Measurements from ENCODE around the gene MS4A10. TPM values are rescaled to one million over a fixed set of nuclear protein-coding genes. Genes with fewer than 3 reads are reported as not detected.
A peak's percentile ranks its signal among the peaks of the same experiment; 100 is the strongest.

MS4A10 gene
- total and polyA plus RNA-seq, 4 donors, result not detected

GRCh38 chr11:60825790-60826189, 40.7 kb downstream of the MS4A10 start:
- Histone ChIP-seq H3K9ac (ENCODE audit: low read depth in 1 of 2, low read length in 2 of 2) (no peak overlapping the region), H3K4me1 (ENCODE audit: control insufficient read depth in 4 of 4, insufficient read depth in 4 of 4, low read length in 3 of 4) (no peaks in the 10 kb centered on the region), H3K27me3 (ENCODE audit: control insufficient read depth in 4 of 4, insufficient read depth in 4 of 4, low read length in 3 of 4) (no peaks in the 10 kb centered on the region), H3K27ac (ENCODE audit: low read depth in 1 of 2, low read length in 2 of 2) (no peak overlapping the region), H3K4me3 (ENCODE audit: low read depth in 1 of 3, low read length in 3 of 3) (no peak overlapping the region), H3K36me3 (ENCODE audit: control insufficient read depth in 4 of 4, insufficient read depth in 3 of 4, low read depth in 1 of 4, low read length in 3 of 4) (no peaks in the 10 kb centered on the region), H3K9me3 (ENCODE audit: control insufficient read depth in 4 of 4, low read length in 3 of 4) (no peaks in the 10 kb centered on the region)
- WGBS, result 83% methylated on average over 6 of the region's 6 CpGs
- TF ChIP-seq MAX (IDR thresholded peaks at IDR 0.05), result no peak
- no peak for TF ChIP-seq FOXA1 (IDR thresholded peaks at IDR 0.05)
- TF ChIP-seq JUND (IDR thresholded peaks at IDR 0.05), result no peak
- no peak for TF ChIP-seq SP1 (IDR thresholded peaks at IDR 0.05)
- no peak for TF ChIP-seq RAD21 (IDR thresholded peaks at IDR 0.05)
- no peak for TF ChIP-seq YY1 (IDR thresholded peaks at IDR 0.05)
- TF ChIP-seq HNF4A (conservative IDR thresholded peaks at IDR 0.05), result no peak
- no peak for DNase-seq (ENCODE audit: low spot score)

GRCh38 chr11:60830478-60831142, 45.5 kb downstream of the MS4A10 start:
- no peak for DNase-seq (ENCODE audit: low spot score)

GRCh38 chr11:60831143-60831500, 46.0 kb downstream of the MS4A10 start:
- Histone ChIP-seq H3K9ac (ENCODE audit: low read depth in 1 of 2, low read length in 2 of 2) (no peak overlapping the region), H3K27ac (ENCODE audit: low read depth in 1 of 2, low read length in 2 of 2) (no peak overlapping the region), H3K4me1 (ENCODE audit: control insufficient read depth in 4 of 4, insufficient read depth in 4 of 4, low read length in 3 of 4) (no peaks in the 10 kb centered on the region), H3K4me3 (ENCODE audit: low read depth in 1 of 3, low read length in 3 of 3) (no peak overlapping the region), H3K9me3 (ENCODE audit: control insufficient read depth in 4 of 4, low read length in 3 of 4) (no peaks in the 10 kb centered on the region), H3K36me3 (ENCODE audit: control insufficient read depth in 4 of 4, insufficient read depth in 3 of 4, low read depth in 1 of 4, low read length in 3 of 4) (no peaks in the 10 kb centered on the region), H3K27me3 (ENCODE audit: control insufficient read depth in 4 of 4, insufficient read depth in 4 of 4, low read length in 3 of 4) (no peaks in the 10 kb centered on the region)
- peak; percentile 99 for TF ChIP-seq RAD21 (IDR thresholded peaks at IDR 0.05)
- peak; percentile 87 for TF ChIP-seq CTCF (IDR thresholded peaks at IDR 0.05; ENCODE audit: low read depth, low read length, missing input control)
- no peak for TF ChIP-seq MAX (IDR thresholded peaks at IDR 0.05)
- no peak for TF ChIP-seq JUND (IDR thresholded peaks at IDR 0.05)
- no peak for TF ChIP-seq NR2F2 (IDR thresholded peaks at IDR 0.05)
- DNase-seq (ENCODE audit: low spot score), result peak; percentile 84
- 23% methylated on average over 8 of the region's 8 CpGs for whole genome bisulfite sequencing

More at GRCh38 chr11:60830478-60831142, 45.5 kb downstream of the MS4A10 start:
- WGBS, result 50% methylated on average over 10 of the region's 10 CpGs
- Histone ChIP-seq H3K36me3 (ENCODE audit: control insufficient read depth in 4 of 4, insufficient read depth in 3 of 4, low read depth in 1 of 4, low read length in 3 of 4) (no peaks in the 10 kb centered on the region), H3K4me1 (ENCODE audit: control insufficient read depth in 4 of 4, insufficient read depth in 4 of 4, low read length in 3 of 4) (no peaks in the 10 kb centered on the region), H3K9ac (ENCODE audit: low read depth in 1 of 2, low read length in 2 of 2) (no peak overlapping the region), H3K9me3 (ENCODE audit: control insufficient read depth in 4 of 4, low read length in 3 of 4) (no peaks in the 10 kb centered on the region), H3K4me3 (ENCODE audit: low read depth in 1 of 3, low read length in 3 of 3) (no peak overlapping the region), H3K27ac (ENCODE audit: low read depth in 1 of 2, low read length in 2 of 2) (no peak overlapping the region), H3K27me3 (ENCODE audit: control insufficient read depth in 4 of 4, insufficient read depth in 4 of 4, low read length in 3 of 4) (no peaks in the 10 kb centered on the region)
- no peak for TF ChIP-seq HNF4G (IDR thresholded peaks at IDR 0.05)
- TF ChIP-seq CTCF (IDR thresholded peaks at IDR 0.05; ENCODE audit: low read depth, low read length, missing input control), result no peak
- TF ChIP-seq EGR1 (IDR thresholded peaks at IDR 0.05; ENCODE audit: low read depth in 2 of 2), result no peak
- no peak for TF ChIP-seq GABPA (IDR thresholded peaks at IDR 0.05 in 1 of 2, conservative IDR thresholded peaks at IDR 0.05 in 1 of 2)
- TF ChIP-seq MAX (IDR thresholded peaks at IDR 0.05), result no peak
- TF ChIP-seq HNF4A (conservative IDR thresholded peaks at IDR 0.05), result no peak
- TF ChIP-seq SP1 (IDR thresholded peaks at IDR 0.05), result no peak
- TF ChIP-seq TAF1 (conservative IDR thresholded peaks at IDR 0.05), result no peak
- TF ChIP-seq YY1 (IDR thresholded peaks at IDR 0.05), result no peak
- TF ChIP-seq RAD21 (IDR thresholded peaks at IDR 0.05), result no peak
- no peak for TF ChIP-seq JUND (IDR thresholded peaks at IDR 0.05)
- TF ChIP-seq FOXA2 (IDR thresholded peaks at IDR 0.05), result no peak
- TF ChIP-seq RXRA (IDR thresholded peaks at IDR 0.05), result no peak
